Measurements from ENCODE around the gene NUP210L. TPM values are rescaled to one million over a fixed set of nuclear protein-coding genes. Genes with fewer than 3 reads are reported as not detected.

The NUP210L gene
- total RNA-seq: under 1 TPM in 1 of 4 donors, not detected in 3; 0.23 TPM

GRCh38 chr1:154154534-154155191 is at the start of gene NUP210L:
NUP210L (minus strand) TSS chr1:154155073.
- DNase-seq (ENCODE audit: low spot score in 2 of 2): no peak
- WGBS, 2 donors: 77 to 81% methylated on average over 29 of the region's 29 CpGs
- intact Hi-C loops (cut with DNase I; ENCODE audit: low total_unique reads): no loop called here
- no peak for TF ChIP-seq CTCF (IDR thresholded peaks at IDR 0.05)
- TF ChIP-seq POLR2A (IDR thresholded peaks at IDR 0.05): no peak
- H3K4me3 ChIP-seq (ENCODE audit: low read depth, poor library complexity, severe bottlenecking): no peak within 1 kb of the TSS

GRCh38 chr1:154199563-154199879 is 44.6 kb upstream of the NUP210L start:
- WGBS, 2 donors: 86 to 95% methylated on average over 3 of the region's 3 CpGs

GRCh38 chr1:154198756-154199562 is 44.1 kb upstream of the NUP210L start:
- no peak for TF ChIP-seq CTCF (IDR thresholded peaks at IDR 0.05)
- TF ChIP-seq POLR2A (IDR thresholded peaks at IDR 0.05): no peak
- intact Hi-C loops (cut with DNase I; ENCODE audit: low total_unique reads): no loop called here
- peak in 1 of 2 donors; percentile 51 for DNase-seq (ENCODE audit: low spot score in 2 of 2)
- WGBS, 2 donors: 5 to 10% methylated on average over 5 of the region's 5 CpGs
- H3K4me3 ChIP-seq (ENCODE audit: low read depth, poor library complexity, severe bottlenecking): no peak overlapping the region

More at GRCh38 chr1:154199563-154199879, 44.6 kb upstream of the NUP210L start:
- H3K4me3 ChIP-seq (ENCODE audit: low read depth, poor library complexity, severe bottlenecking): no peak overlapping the region
- DNase-seq (ENCODE audit: low spot score in 2 of 2): no peak
- intact Hi-C loops (cut with DNase I; ENCODE audit: low total_unique reads): no loop called here
- no peak for TF ChIP-seq CTCF (IDR thresholded peaks at IDR 0.05)
- no peak for TF ChIP-seq POLR2A (IDR thresholded peaks at IDR 0.05)

GRCh38 chr1:154193821-154194220 is 38.9 kb upstream of the NUP210L start:
- peak; percentile 46 to 87 for DNase-seq (ENCODE audit: low spot score in 2 of 2)
- intact Hi-C loops (cut with DNase I; ENCODE audit: low total_unique reads): no loop called here
- WGBS, 2 donors: 40 to 46% methylated on average over 8 of the region's 8 CpGs
- TF ChIP-seq POLR2A (IDR thresholded peaks at IDR 0.05): no peak
- TF ChIP-seq CTCF (IDR thresholded peaks at IDR 0.05): no peak
- no peak overlapping the region for H3K4me3 ChIP-seq (ENCODE audit: low read depth, poor library complexity, severe bottlenecking)

GRCh38 chr1:154192476-154192875 is 37.6 kb upstream of the NUP210L start:
- TF ChIP-seq CTCF (IDR thresholded peaks at IDR 0.05) (no peak), POLR2A (IDR thresholded peaks at IDR 0.05) (no peak)
- 61 to 65% methylated on average over 3 of the region's 3 CpGs for WGBS, 2 donors
- no peak overlapping the region for H3K4me3 ChIP-seq (ENCODE audit: low read depth, poor library complexity, severe bottlenecking)
- no peak for DNase-seq (ENCODE audit: low spot score in 2 of 2)
- intact Hi-C loops (cut with DNase I; ENCODE audit: low total_unique reads): no loop called here

Data from lower leg skin (tissue), 4 donors.